Activated T-helper 17 cell treated with anti-CD3 and anti-CD28 coated beads, Interleukin-2, amount 50 U/mL, for 72 hours (primary cell): Measurements from ENCODE around the gene TBL1Y. TPM values are rescaled to one million over a fixed set of nuclear protein-coding genes. Genes with fewer than 3 reads are reported as not detected.
A peak's percentile ranks its signal among the peaks of the same experiment; 100 is the strongest.
"Not testable (repeated sequence)": the region's sequence is repeated elsewhere in the genome, so short reads cannot be mapped to it uniquely, and the experiment has no call there.

Experiments used
- ATAC-seq: fragments of 150-1000 bp; cut with Tn5 transposase; replicated peaks from 2 replicates; pipeline ENCODE4 v1.10.0; 2021; ENCODE audit warnings: mild to moderate bottlenecking, moderate library complexity
- H3K27ac Mint-ChIP-seq: one replicate; pipeline ENCODE4 v1.8.0; 2022; ENCODE audit warnings: mixed read lengths
- H3K27me3 Mint-ChIP-seq: one replicate; pipeline ENCODE4 v1.8.0; 2022; ENCODE audit warnings: mixed read lengths
- H3K36me3 Mint-ChIP-seq: one replicate; pipeline ENCODE4 v1.8.0; 2022; ENCODE audit warnings: low read depth, mild to moderate bottlenecking, mixed read lengths
- H3K4me1 Mint-ChIP-seq: one replicate; pipeline ENCODE4 v1.8.0; 2022; ENCODE audit warnings: mixed read lengths
- H3K4me3 Mint-ChIP-seq: one replicate; pipeline ENCODE4 v1.8.0; 2022; ENCODE audit warnings: mild to moderate bottlenecking, mixed read lengths
- H3K9me3 Mint-ChIP-seq: one replicate; pipeline ENCODE4 v1.8.0; 2022; ENCODE audit warnings: mixed read lengths
- total RNA-seq, 2 donors: library from RNA; stranded (reverse); gene quantifications; one replicate each; pipeline ENCODE4 v1.2.3, GENCODE V29; 2022

TBL1Y gene
- not detected for total RNA-seq

GRCh38 chrY:6910372-6911252 is at the start of gene TBL1Y:
TSS of gene TBL1Y (plus strand) at chrY:6910697. CDS start at chrY:7025085, 114,388 bp downstream.
- peak within 1 kb of the TSS; percentile 10 for H3K4me3 Mint-ChIP-seq
- H3K9me3 Mint-ChIP-seq: no peaks in the 10 kb centered on the region
- ATAC-seq: no peak
- no peak within 1 kb of the TSS for H3K27ac Mint-ChIP-seq
- no peaks in the 10 kb centered on the region for H3K36me3 Mint-ChIP-seq
- H3K27me3 Mint-ChIP-seq: peaks cover 23% of the 10 kb centered on the region
- H3K4me1 Mint-ChIP-seq: no peaks in the 10 kb centered on the region

GRCh38 chrY:6894496-6894895 is 16.0 kb upstream of the TBL1Y start:
- ATAC-seq: no peak
- H3K27me3 Mint-ChIP-seq: peaks cover 8% of the 10 kb centered on the region
- H3K9me3 Mint-ChIP-seq: no peaks in the 10 kb centered on the region
- no peaks in the 10 kb centered on the region for H3K4me1 Mint-ChIP-seq
- no peak overlapping the region for H3K27ac Mint-ChIP-seq
- no peaks in the 10 kb centered on the region for H3K36me3 Mint-ChIP-seq
- no peak overlapping the region for H3K4me3 Mint-ChIP-seq

- H3K9me3 Mint-ChIP-seq: no peaks in the 10 kb centered on the region
- peaks cover 8% of the 10 kb centered on the region for H3K27me3 Mint-ChIP-seq
- H3K4me1 Mint-ChIP-seq: no peaks in the 10 kb centered on the region
- no peak overlapping the region for H3K4me3 Mint-ChIP-seq
- H3K36me3 Mint-ChIP-seq: no peaks in the 10 kb centered on the region
- no peak overlapping the region for H3K27ac Mint-ChIP-seq
- no peak for ATAC-seq
Observed at GRCh38 chrY:6895236-6895635, 15.3 kb upstream of the TBL1Y start.

GRCh38 chrY:6902116-6902515 is 8.4 kb upstream of the TBL1Y start:
- not testable (repeated sequence) for H3K27me3 Mint-ChIP-seq, H3K27ac Mint-ChIP-seq, H3K4me3 Mint-ChIP-seq, H3K36me3 Mint-ChIP-seq, ATAC-seq, H3K9me3 Mint-ChIP-seq, H3K4me1 Mint-ChIP-seq

GRCh38 chrY:6907591-6907990 is 2.9 kb upstream of the TBL1Y start:
- no peak overlapping the region for H3K27ac Mint-ChIP-seq
- H3K4me3 Mint-ChIP-seq: no peak overlapping the region
- peaks cover 13% of the 10 kb centered on the region for H3K27me3 Mint-ChIP-seq
- ATAC-seq: no peak
- H3K36me3 Mint-ChIP-seq: no peaks in the 10 kb centered on the region
- no peaks in the 10 kb centered on the region for H3K9me3 Mint-ChIP-seq
- no peaks in the 10 kb centered on the region for H3K4me1 Mint-ChIP-seq

- not testable (repeated sequence) for H3K4me3 Mint-ChIP-seq, ATAC-seq, H3K27ac Mint-ChIP-seq, H3K4me1 Mint-ChIP-seq, H3K9me3 Mint-ChIP-seq, H3K36me3 Mint-ChIP-seq
- peaks cover 15% of the 10 kb centered on the region for H3K27me3 Mint-ChIP-seq
Observed at GRCh38 chrY:6908021-6908420, 2.5 kb upstream of the TBL1Y start.

GRCh38 chrY:6909118-6909521 is 1.4 kb upstream of the TBL1Y start:
- Mint-ChIP-seq H3K27me3 (peaks cover 23% of the 10 kb centered on the region), H3K36me3 (no peaks in the 10 kb centered on the region), H3K27ac (no peak overlapping the region), H3K4me3 (peak overlapping the region; percentile 10), H3K4me1 (no peaks in the 10 kb centered on the region), H3K9me3 (no peaks in the 10 kb centered on the region)
- no peak for ATAC-seq

GRCh38 chrY:6909856-6910255 is 641 bp upstream of the TBL1Y start:
- peaks cover 23% of the 10 kb centered on the region for H3K27me3 Mint-ChIP-seq
- H3K9me3 Mint-ChIP-seq: no peaks in the 10 kb centered on the region
- peak overlapping the region; percentile 10 for H3K4me3 Mint-ChIP-seq
- no peak for ATAC-seq
- H3K4me1 Mint-ChIP-seq: no peaks in the 10 kb centered on the region
- no peak overlapping the region for H3K27ac Mint-ChIP-seq
- H3K36me3 Mint-ChIP-seq: no peaks in the 10 kb centered on the region

- H3K4me3 Mint-ChIP-seq: no peak within 1 kb of the TSS
- H3K9me3 Mint-ChIP-seq: no peaks in the 10 kb centered on the region
- H3K4me1 Mint-ChIP-seq: no peaks in the 10 kb centered on the region
- no peak within 1 kb of the TSS for H3K27ac Mint-ChIP-seq
- no peaks in the 10 kb centered on the region for H3K36me3 Mint-ChIP-seq
- peaks cover 23% of the 10 kb centered on the region for H3K27me3 Mint-ChIP-seq
- no peak for ATAC-seq
Observed at GRCh38 chrY:6911253-6911881, 870 bp downstream of the TBL1Y start, which contains the start of gene AMELY. TSS of gene AMELY (minus strand) at chrY:6911752. CDS start at chrY:6872608, 39,144 bp downstream.

GRCh38 chrY:6913362-6913761 is 2.9 kb downstream of the TBL1Y start:
- no peak overlapping the region for H3K27ac Mint-ChIP-seq
- H3K4me1 Mint-ChIP-seq: no peaks in the 10 kb centered on the region
- ATAC-seq: no peak
- H3K27me3 Mint-ChIP-seq: peaks cover 23% of the 10 kb centered on the region
- no peaks in the 10 kb centered on the region for H3K9me3 Mint-ChIP-seq
- H3K36me3 Mint-ChIP-seq: no peaks in the 10 kb centered on the region
- H3K4me3 Mint-ChIP-seq: no peak overlapping the region

- Mint-ChIP-seq H3K9me3 (no peaks in the 10 kb centered on the region), H3K27ac (no peak overlapping the region), H3K36me3 (no peaks in the 10 kb centered on the region), H3K4me1 (no peaks in the 10 kb centered on the region), H3K4me3 (no peak overlapping the region), H3K27me3 (no peaks in the 10 kb centered on the region)
- ATAC-seq: no peak
Observed at GRCh38 chrY:6921061-6921460, 10.6 kb downstream of the TBL1Y start.

- Mint-ChIP-seq H3K4me1 (no peaks in the 10 kb centered on the region), H3K36me3 (no peaks in the 10 kb centered on the region), H3K27me3 (no peaks in the 10 kb centered on the region), H3K4me3 (no peak overlapping the region), H3K9me3 (no peaks in the 10 kb centered on the region), H3K27ac (no peak overlapping the region)
- ATAC-seq: no peak
Observed at GRCh38 chrY:6928265-6928664, 17.8 kb downstream of the TBL1Y start.

- Mint-ChIP-seq H3K4me1 (no peaks in the 10 kb centered on the region), H3K27ac (no peak overlapping the region), H3K4me3 (no peak overlapping the region), H3K27me3 (no peaks in the 10 kb centered on the region), H3K9me3 (no peaks in the 10 kb centered on the region), H3K36me3 (no peaks in the 10 kb centered on the region)
- ATAC-seq: no peak
Observed at GRCh38 chrY:6929237-6929636, 18.7 kb downstream of the TBL1Y start.

- Mint-ChIP-seq H3K4me1 (no peaks in the 10 kb centered on the region), H3K27me3 (no peaks in the 10 kb centered on the region), H3K36me3 (no peaks in the 10 kb centered on the region), H3K9me3 (no peaks in the 10 kb centered on the region), H3K4me3 (no peak overlapping the region), H3K27ac (no peak overlapping the region)
- ATAC-seq: no peak
Observed at GRCh38 chrY:6931779-6932396, 21.4 kb downstream of the TBL1Y start.

- H3K4me3 Mint-ChIP-seq: no peak overlapping the region
- no peaks in the 10 kb centered on the region for H3K36me3 Mint-ChIP-seq
- no peak for ATAC-seq
- H3K27me3 Mint-ChIP-seq: no peaks in the 10 kb centered on the region
- H3K27ac Mint-ChIP-seq: no peak overlapping the region
- H3K9me3 Mint-ChIP-seq: no peaks in the 10 kb centered on the region
- no peaks in the 10 kb centered on the region for H3K4me1 Mint-ChIP-seq
Observed at GRCh38 chrY:6935497-6935896, 25.0 kb downstream of the TBL1Y start.
